CD14-positive monocyte (primary cell): ENCODE results near the gene PTCD3. TPM values are rescaled to one million over a fixed set of nuclear protein-coding genes. Genes with fewer than 3 reads are reported as not detected.
A peak's percentile ranks its signal among the peaks of the same experiment; 100 is the strongest.

ENCODE experiments used
- DNase-seq, 3 donors: peaks; one replicate each; pipeline ENCODE4 v3.0.0-alpha.2; 2011 to 2022
- H2AFZ ChIP-seq: 2 replicates; pipeline ENCODE4 v1.6.0; 2012; ENCODE audit warnings: mild to moderate bottlenecking, low read depth, low read length, inconsistent platforms; ENCODE audit not compliant: insufficient read depth, poor library complexity, severe bottlenecking
- H3K27ac ChIP-seq, 2 donors: 1 replicate in 1 of 2; 2 replicates in 1 of 2; pipeline ENCODE4 v1.5.1; 2012 to 2013; ENCODE audit warnings: low read length in 2 of 2, control low read depth in 1 of 2, inconsistent platforms in 1 of 2, low read depth in 1 of 2, mild to moderate bottlenecking in 1 of 2
- H3K27me3 ChIP-seq, 2 donors: one replicate each; pipeline versions ENCODE4 v1.6.0 to v1.6.1; 2011 to 2013; ENCODE audit warnings: low read length in 2 of 2; ENCODE audit not compliant: control insufficient read depth in 2 of 2, insufficient read depth in 2 of 2
- H3K36me3 ChIP-seq, 2 donors: replicated peaks in 1 of 2; 1 replicate in 1 of 2; 2 replicates in 1 of 2; pipeline versions ENCODE4 v1.5.1 to v1.6.1; 2012 to 2013; ENCODE audit warnings: low read length in 2 of 2, control low read depth in 1 of 2, inconsistent platforms in 1 of 2, mild to moderate bottlenecking in 1 of 2; ENCODE audit not compliant: insufficient read depth in 2 of 2, control insufficient read depth in 1 of 2
- H3K4me1 ChIP-seq, 2 donors: 1 replicate in 1 of 2; 2 replicates in 1 of 2; pipeline versions ENCODE4 v1.5.1 to v1.6.1; 2012 to 2013; ENCODE audit warnings: low read length in 2 of 2, control low read depth in 1 of 2, inconsistent platforms in 1 of 2, mild to moderate bottlenecking in 1 of 2, moderate library complexity in 1 of 2; ENCODE audit not compliant: insufficient read depth in 2 of 2, control insufficient read depth in 1 of 2
- H3K4me2 ChIP-seq: replicated peaks from 2 replicates; pipeline ENCODE3; 2012; ENCODE audit warnings: low read length, moderate library complexity, mild to moderate bottlenecking; ENCODE audit not compliant: poor library complexity, severe bottlenecking; ENCODE audit errors: extremely low read depth
- H3K4me3 ChIP-seq, 3 experiments: fragments of 200-600 bp in 1 of 3; sonication (generic) in 1 of 3; replicated peaks in 1 of 3; 1 replicate in 2 of 3; 2 replicates in 1 of 3; pipeline ENCODE4 v1.5.1; 2011 to 2013; ENCODE audit warnings: low read length in 3 of 3, mild to moderate bottlenecking in 3 of 3, control low read depth in 2 of 3, low read depth in 2 of 3, inconsistent platforms in 1 of 3, moderate library complexity in 1 of 3
- H3K79me2 ChIP-seq: 2 replicates; pipeline ENCODE4 v1.6.0; 2012; ENCODE audit warnings: mild to moderate bottlenecking, control low read depth, inconsistent platforms, low read length, moderate library complexity; ENCODE audit not compliant: insufficient read depth
- H3K9ac ChIP-seq: 2 replicates; pipeline ENCODE4 v1.6.0; 2017; ENCODE audit warnings: low read length, mild to moderate bottlenecking; ENCODE audit not compliant: insufficient read depth, poor library complexity, severe bottlenecking
- H3K9me3 ChIP-seq, 2 donors: replicated peaks in 1 of 2; 1 replicate in 1 of 2; 2 replicates in 1 of 2; pipeline versions ENCODE4 v1.5.1 to v1.6.1; 2012 to 2013; ENCODE audit warnings: low read length in 2 of 2, control low read depth in 1 of 2; ENCODE audit not compliant: control insufficient read depth in 1 of 2, insufficient read depth in 1 of 2
- H4K20me1 ChIP-seq: 2 replicates; pipeline ENCODE4 v1.6.0; 2012; ENCODE audit warnings: mild to moderate bottlenecking, low read length, control low read depth, moderate library complexity; ENCODE audit not compliant: insufficient read depth
- H3K27ac Mint-ChIP-seq, 7 donors: one replicate each; pipeline ENCODE4 v1.8.0; 2020; ENCODE audit warnings: mild to moderate bottlenecking in 7 of 7, mixed read lengths in 7 of 7, moderate library complexity in 6 of 7, inconsistent platforms in 2 of 7
- H3K27me3 Mint-ChIP-seq, 3 donors: one replicate each; pipeline ENCODE4 v1.8.0; 2021 to 2022; ENCODE audit warnings: low read depth in 3 of 3, mild to moderate bottlenecking in 3 of 3, mixed read lengths in 3 of 3, moderate library complexity in 3 of 3, inconsistent platforms in 1 of 3
- H3K36me3 Mint-ChIP-seq, 2 donors: one replicate each; pipeline ENCODE4 v1.8.0; 2020; ENCODE audit warnings: mixed read lengths in 2 of 2, inconsistent platforms in 1 of 2, mild to moderate bottlenecking in 1 of 2
- H3K4me1 Mint-ChIP-seq: one replicate; pipeline ENCODE4 v1.8.0; 2020; ENCODE audit warnings: mild to moderate bottlenecking, mixed read lengths
- H3K4me3 Mint-ChIP-seq, 2 donors: one replicate each; pipeline ENCODE4 v1.8.0; 2020; ENCODE audit warnings: mild to moderate bottlenecking in 2 of 2, mixed read lengths in 2 of 2, moderate library complexity in 1 of 2
- H3K9me3 Mint-ChIP-seq, 7 donors: one replicate each; pipeline ENCODE4 v1.8.0; 2020 to 2022; ENCODE audit warnings: mixed read lengths in 7 of 7, mild to moderate bottlenecking in 6 of 7, moderate library complexity in 6 of 7, inconsistent platforms in 2 of 7
- CTCF ChIP-seq: fragments of 200-600 bp; IDR thresholded peaks from one replicate; pipeline ENCODE4 v1.8.0; 2022; ENCODE audit warnings: antibody characterized with exemption, mild to moderate bottlenecking
- WGBS: methylation state at CpG from one replicate; pipeline ENCODE4 v1.1.5; 2013; ENCODE audit warnings: missing lambda C conversion rate; ENCODE audit not compliant: insufficient coverage; 5-methylcytosine and 5-hydroxymethylcytosine counted together
- intact Hi-C, 2 donors: fragments of 100-400 bp; cut with micrococcal nuclease; formaldehyde crosslinking; loops; one replicate each; pipeline versions ENCODE4 v1.15.0 to v1.15.1; 2023
- polyA plus RNA-seq, 3 donors: library from polyadenylated mRNA; depleted of rRNA in 1 of 3; unstranded in 2 of 3; stranded (reverse) in 1 of 3; fragments of 300-500 nt in 2 of 3; fragments of >200 nt in 1 of 3; fragmentation: Illumina TruSeq in 2 of 3; gene quantifications; 1 replicate in 2 of 3; 2 replicates in 1 of 3; pipeline ENCODE4 v1.2.3, GENCODE V29; 2012 to 2021

PTCD3 gene
- polyA plus RNA-seq, 3 donors = 14.0 to 60.5 (median 17.8) TPM

- Mint-ChIP-seq H3K27ac (peak overlapping the region in 1 of 7 donors; percentile 17), H3K36me3 (peaks cover 71 to 76% of the 10 kb centered on the region in 2 donors)
Observed at GRCh38 chr2:86068648-86069047, 37.4 kb upstream of the PTCD3 start.

GRCh38 chr2:86069091-86069685 is 36.8 kb upstream of the PTCD3 start:
- Histone ChIP-seq H3K4me1 (peaks cover 9 to 11% of the 10 kb centered on the region in 2 donors), H3K27ac (no peak overlapping the region), H3K4me3 (no peak overlapping the region), H3K4me2 (no peak overlapping the region), H3K36me3 (peaks cover 65 to 82% of the 10 kb centered on the region in 2 donors), H3K9me3 (no peaks in the 10 kb centered on the region), H4K20me1 (no peaks in the 10 kb centered on the region), H3K27me3 (no peaks in the 10 kb centered on the region), H3K9ac (no peak overlapping the region), H2AFZ (no peak overlapping the region), H3K79me2 (no peaks in the 10 kb centered on the region)
- Mint-ChIP-seq H3K36me3 (peaks cover 69 to 74% of the 10 kb centered on the region in 2 donors), H3K4me3 (no peak overlapping the region), H3K4me1 (peaks cover 22% of the 10 kb centered on the region), H3K27me3 (peaks cover 0 to 6% (median 2%) of the 10 kb centered on the region in 3 donors), H3K27ac (peak overlapping the region in 3 of 7 donors; percentile 4 to 56 (median 44)), H3K9me3 (peaks cover 0 to 3% (median 2%) of the 10 kb centered on the region in 7 donors)
- DNase-seq = no peak
- WGBS = 100% methylated on average over 2 of the region's 8 CpGs
- intact Hi-C loops = no loop called here
- no peak for TF ChIP-seq CTCF

More at GRCh38 chr2:86068648-86069047, 37.4 kb upstream of the PTCD3 start:
- H3K4me3 Mint-ChIP-seq = no peak overlapping the region
- peaks cover 63 to 82% of the 10 kb centered on the region in 2 donors for H3K36me3 ChIP-seq
- H3K4me2 ChIP-seq = no peak overlapping the region
- H3K9me3 Mint-ChIP-seq = peaks cover 0 to 8% (median 3%) of the 10 kb centered on the region in 7 donors
- intact Hi-C loops = no loop called here
- peaks cover 0 to 6% (median 2%) of the 10 kb centered on the region in 3 donors for H3K27me3 Mint-ChIP-seq
- 98% methylated on average over 4 of the region's 5 CpGs for WGBS
- TF ChIP-seq CTCF = no peak
- H3K27ac ChIP-seq = no peak overlapping the region
- DNase-seq = no peak
- H4K20me1 ChIP-seq = no peaks in the 10 kb centered on the region
- H3K79me2 ChIP-seq = no peaks in the 10 kb centered on the region
- no peaks in the 10 kb centered on the region for H3K9me3 ChIP-seq
- H3K4me3 ChIP-seq = no peak overlapping the region
- H2AFZ ChIP-seq = no peak overlapping the region
- H3K27me3 ChIP-seq = no peaks in the 10 kb centered on the region
- peaks cover 20% of the 10 kb centered on the region for H3K4me1 Mint-ChIP-seq
- peaks cover 9 to 11% of the 10 kb centered on the region in 2 donors for H3K4me1 ChIP-seq
- no peak overlapping the region for H3K9ac ChIP-seq
